HepG2 (cell line): ENCODE results near the gene DIPK1B. TPM values are rescaled to one million over a fixed set of nuclear protein-coding genes. Genes with fewer than 3 reads are reported as not detected.

Experiments used
- BCL6 ChIP-seq: IDR thresholded peaks from 2 replicates; pipeline ENCODE4 v1.6.1; 2016; ENCODE audit warnings: missing genetic modification reagents, missing compliant biosample characterization
- BORCS8-MEF2B ChIP-seq: sonication (generic); formaldehyde crosslinking; IDR thresholded peaks from 2 replicates; pipeline ENCODE4 v1.8.0; 2022; ENCODE audit warnings: mild to moderate bottlenecking, missing genetic modification reagents
- CHD2 ChIP-seq: IDR thresholded peaks from 2 replicates; pipeline ENCODE4 v1.6.1; 2011; ENCODE audit warnings: low read depth, low read length, improper control_type of control experiment
- NBN ChIP-seq: fragments of 450-650 bp; conservative IDR thresholded peaks from 2 replicates; pipeline ENCODE4 v1.6.1; 2017
- NFAT5 ChIP-seq: sonication (generic); formaldehyde crosslinking; IDR thresholded peaks from 2 replicates; pipeline ENCODE4 v1.4.0; 2020; ENCODE audit warnings: missing genetic modification reagents
- NFIB ChIP-seq: sonication (generic); formaldehyde crosslinking; IDR thresholded peaks from 2 replicates; pipeline ENCODE4 v1.9.0; 2021; ENCODE audit warnings: missing genetic modification reagents, mild to moderate bottlenecking, borderline replicate concordance
- PAWR ChIP-seq: sonication (generic); formaldehyde crosslinking; IDR thresholded peaks from 2 replicates; pipeline ENCODE4 v1.4.0; 2020; ENCODE audit warnings: missing genetic modification reagents, mild to moderate bottlenecking, borderline replicate concordance
- PAX8 ChIP-seq: sonication (generic); formaldehyde crosslinking; IDR thresholded peaks from 2 replicates; pipeline ENCODE4 v1.8.0; 2022; ENCODE audit warnings: mild to moderate bottlenecking, missing genetic modification reagents, borderline replicate concordance
- PITX1 ChIP-seq: sonication (generic); formaldehyde crosslinking; IDR thresholded peaks from 2 replicates; pipeline ENCODE4 v1.5.1; 2020; ENCODE audit warnings: mild to moderate bottlenecking, missing genetic modification reagents
- SATB2 ChIP-seq: sonication (generic); formaldehyde crosslinking; IDR thresholded peaks from 2 replicates; pipeline ENCODE4 v1.5.0; 2020; ENCODE audit warnings: missing genetic modification reagents
- SOX13 ChIP-seq, 3 experiments: fragments of 450-650 bp in 1 of 3; sonication (generic) in 1 of 3; formaldehyde crosslinking in 1 of 3; IDR thresholded peaks in 2 of 3; conservative IDR thresholded peaks in 1 of 3; 2 replicates each; pipeline versions ENCODE4 v1.5.0 to v1.6.1; 2016 to 2020; ENCODE audit warnings: antibody characterized with exemption in 1 of 3, mild to moderate bottlenecking in 1 of 3, missing compliant biosample characterization in 1 of 3, missing genetic modification reagents in 1 of 3, moderate library complexity in 1 of 3
- SOX5 ChIP-seq: IDR thresholded peaks from 2 replicates; pipeline ENCODE4 v1.6.1; 2016; ENCODE audit warnings: borderline replicate concordance
- ZNF101 ChIP-seq: sonication (generic); formaldehyde crosslinking; IDR thresholded peaks from 2 replicates; pipeline ENCODE4 v1.4.0; 2020; ENCODE audit warnings: mild to moderate bottlenecking, low read depth, missing genetic modification reagents, borderline replicate concordance
- ZNF30 ChIP-seq: sonication (generic); formaldehyde crosslinking; IDR thresholded peaks from 2 replicates; pipeline ENCODE4 v1.5.0; 2020; ENCODE audit warnings: mild to moderate bottlenecking, missing genetic modification reagents
- ZNF530 ChIP-seq: sonication (generic); formaldehyde crosslinking; IDR thresholded peaks from 2 replicates; pipeline ENCODE4 v1.5.0; 2020; ENCODE audit warnings: low read depth, mild to moderate bottlenecking, missing genetic modification reagents
- ZNF550 ChIP-seq: sonication (generic); formaldehyde crosslinking; IDR thresholded peaks from 2 replicates; pipeline ENCODE4 v1.4.0; 2020; ENCODE audit warnings: mild to moderate bottlenecking, missing genetic modification reagents, borderline replicate concordance
- ZNF629 ChIP-seq: sonication (generic); formaldehyde crosslinking; conservative IDR thresholded peaks from 2 replicates; pipeline ENCODE4 v1.5.0; 2020; ENCODE audit warnings: missing genetic modification reagents
- ZNF75D ChIP-seq: sonication (generic); formaldehyde crosslinking; IDR thresholded peaks from 2 replicates; pipeline ENCODE4 v1.8.1; 2023; ENCODE audit warnings: missing genetic modification reagents, mild to moderate bottlenecking, borderline replicate concordance
- ZNF780A ChIP-seq: sonication (generic); formaldehyde crosslinking; IDR thresholded peaks from 2 replicates; pipeline ENCODE4 v1.8.0; 2022; ENCODE audit warnings: mild to moderate bottlenecking, missing genetic modification reagents, moderate library complexity
- ZNF878 ChIP-seq: sonication (generic); formaldehyde crosslinking; IDR thresholded peaks from 2 replicates; pipeline ENCODE4 v1.8.1; 2023; ENCODE audit warnings: mild to moderate bottlenecking, missing genetic modification reagents, moderate library complexity
- ZSCAN25 ChIP-seq: sonication (generic); formaldehyde crosslinking; IDR thresholded peaks from 2 replicates; pipeline ENCODE4 v1.8.0; 2022; ENCODE audit warnings: mild to moderate bottlenecking, missing genetic modification reagents
- polyA plus RNA-seq, 8 experiments: library from polyadenylated mRNA; depleted of rRNA in 3 of 8; stranded (reverse) in 7 of 8; unstranded in 1 of 8; fragments of >200 nt; fragmentation: Illumina TruSeq in 4 of 8; extraction: Trizol in 4 of 8; gene quantifications; 2 replicates each; pipeline versions ENCODE4 v1.2.1 to v1.2.3, GENCODE V29; 2011 to 2016; ENCODE audit warnings: low read depth in 4 of 8, missing spikeins in 1 of 8, mixed read lengths in 1 of 8; ENCODE audit not compliant: insufficient read depth in 1 of 8
- total RNA-seq, 5 experiments: library from RNA; depleted of rRNA; stranded (reverse); fragments of >200 nt; fragmentation: Illumina TruSeq; extraction: Trizol; gene quantifications; 2 replicates each; pipeline ENCODE4 v1.2.3, GENCODE V29; 2016; ENCODE audit warnings: low read depth in 1 of 5
- TF ChIP-seq, protein P1 (sequence below): IDR thresholded peaks from 2 replicates; pipeline ENCODE4 v1.4.0; 2020; ENCODE audit warnings: mild to moderate bottlenecking, missing genetic modification reagents

Gene DIPK1B
- total and polyA plus RNA-seq, 2 of the 13 experiments (the other 11 are each of a cell fraction or from before 2014, with no cell fraction given) = 0.18 to 3.9 TPM

- no peak for TF ChIP-seq ZNF30 (CRISPR knock-in tag)
- TF ChIP-seq ZSCAN25 (CRISPR knock-in tag) = peak; percentile 68; the same call in 1 of the 2 replicates
- 0 out of 2 replicates have a peak, but pooled peaks have one; percentile 45 for TF ChIP-seq ZNF530
- TF ChIP-seq ZNF550 (CRISPR knock-in tag) = no peak
- TF ChIP-seq, protein P1, sequence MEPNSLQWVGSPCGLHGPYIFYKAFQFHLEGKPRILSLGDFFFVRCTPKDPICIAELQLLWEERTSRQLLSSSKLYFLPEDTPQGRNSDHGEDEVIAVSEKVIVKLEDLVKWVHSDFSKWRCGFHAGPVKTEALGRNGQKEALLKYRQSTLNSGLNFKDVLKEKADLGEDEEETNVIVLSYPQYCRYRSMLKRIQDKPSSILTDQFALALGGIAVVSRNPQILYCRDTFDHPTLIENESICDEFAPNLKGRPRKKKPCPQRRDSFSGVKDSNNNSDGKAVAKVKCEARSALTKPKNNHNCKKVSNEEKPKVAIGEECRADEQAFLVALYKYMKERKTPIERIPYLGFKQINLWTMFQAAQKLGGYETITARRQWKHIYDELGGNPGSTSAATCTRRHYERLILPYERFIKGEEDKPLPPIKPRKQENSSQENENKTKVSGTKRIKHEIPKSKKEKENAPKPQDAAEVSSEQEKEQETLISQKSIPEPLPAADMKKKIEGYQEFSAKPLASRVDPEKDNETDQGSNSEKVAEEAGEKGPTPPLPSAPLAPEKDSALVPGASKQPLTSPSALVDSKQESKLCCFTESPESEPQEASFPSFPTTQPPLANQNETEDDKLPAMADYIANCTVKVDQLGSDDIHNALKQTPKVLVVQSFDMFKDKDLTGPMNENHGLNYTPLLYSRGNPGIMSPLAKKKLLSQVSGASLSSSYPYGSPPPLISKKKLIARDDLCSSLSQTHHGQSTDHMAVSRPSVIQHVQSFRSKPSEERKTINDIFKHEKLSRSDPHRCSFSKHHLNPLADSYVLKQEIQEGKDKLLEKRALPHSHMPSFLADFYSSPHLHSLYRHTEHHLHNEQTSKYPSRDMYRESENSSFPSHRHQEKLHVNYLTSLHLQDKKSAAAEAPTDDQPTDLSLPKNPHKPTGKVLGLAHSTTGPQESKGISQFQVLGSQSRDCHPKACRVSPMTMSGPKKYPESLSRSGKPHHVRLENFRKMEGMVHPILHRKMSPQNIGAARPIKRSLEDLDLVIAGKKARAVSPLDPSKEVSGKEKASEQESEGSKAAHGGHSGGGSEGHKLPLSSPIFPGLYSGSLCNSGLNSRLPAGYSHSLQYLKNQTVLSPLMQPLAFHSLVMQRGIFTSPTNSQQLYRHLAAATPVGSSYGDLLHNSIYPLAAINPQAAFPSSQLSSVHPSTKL = peak; percentile 62; the same call in 1 of the 2 replicates
- no peak for TF ChIP-seq ZNF101 (CRISPR knock-in tag)
- peak; percentile 81; the same call in 1 of the 2 replicates for TF ChIP-seq SATB2
- TF ChIP-seq PITX1 = peak; percentile 26
- no peak for TF ChIP-seq PAWR (CRISPR knock-in tag)
- TF ChIP-seq SOX13 (IDR thresholded peaks at IDR 0.05) = peak; percentile 52; the same call in 1 of the 2 replicates
- TF ChIP-seq SOX13 (CRISPR knock-in tag; conservative IDR thresholded peaks at IDR 0.05 in 1 of 2, IDR thresholded peaks at IDR 0.05 in 1 of 2) = peak in 1 of 2 experiments; percentile 69; a peak in 2 of 4 replicates
- TF ChIP-seq CHD2 = no peak; the same call in 1 of the 2 replicates
- TF ChIP-seq SOX5 (CRISPR knock-in tag) = peak; percentile 62
- no peak for TF ChIP-seq NBN
- peak; percentile 82; the same call in 1 of the 2 replicates for TF ChIP-seq NFAT5
- TF ChIP-seq PAX8 (CRISPR knock-in tag) = 0 out of 2 replicates have a peak, but pooled peaks have one; percentile 23
- peak; percentile 90 for TF ChIP-seq ZNF878
- TF ChIP-seq ZNF780A = no peak
- TF ChIP-seq NFIB (CRISPR knock-in tag) = no peak
- TF ChIP-seq ZNF629 (CRISPR knock-in tag) = no peak; the same call in 1 of the 2 replicates
- peak; percentile 74; the same call in 1 of the 2 replicates for TF ChIP-seq BORCS8-MEF2B
- peak; percentile 75; the same call in 1 of the 2 replicates for TF ChIP-seq BCL6 (CRISPR knock-in tag)
- no peak for TF ChIP-seq ZNF75D (CRISPR knock-in tag)
Observed at GRCh38 chr9:136728080-136728547, 15.7 kb downstream of the DIPK1B start (continued).
